GM12875 (cell line): Measurements from ENCODE around the gene DNAAF5.

ENCODE experiments used
- H3K4me3 ChIP-seq: one replicate; pipeline ENCODE4 v1.5.1; 2011; ENCODE audit warnings: low read depth, low read length, control low read depth
- TF ChIP-seq, protein P1 (sequence below): IDR thresholded peaks from 2 replicates; pipeline ENCODE4 v1.5.1; 2011; ENCODE audit warnings: low read depth, mild to moderate bottlenecking, control low read depth, inconsistent platforms, low read length, moderate library complexity, borderline replicate concordance; ENCODE audit not compliant: insufficient read depth

The DNAAF5 gene

GRCh38 chr7:696812-697551 lies 29.5 kb upstream of the DNAAF5 start:
- TF ChIP-seq, protein P1, sequence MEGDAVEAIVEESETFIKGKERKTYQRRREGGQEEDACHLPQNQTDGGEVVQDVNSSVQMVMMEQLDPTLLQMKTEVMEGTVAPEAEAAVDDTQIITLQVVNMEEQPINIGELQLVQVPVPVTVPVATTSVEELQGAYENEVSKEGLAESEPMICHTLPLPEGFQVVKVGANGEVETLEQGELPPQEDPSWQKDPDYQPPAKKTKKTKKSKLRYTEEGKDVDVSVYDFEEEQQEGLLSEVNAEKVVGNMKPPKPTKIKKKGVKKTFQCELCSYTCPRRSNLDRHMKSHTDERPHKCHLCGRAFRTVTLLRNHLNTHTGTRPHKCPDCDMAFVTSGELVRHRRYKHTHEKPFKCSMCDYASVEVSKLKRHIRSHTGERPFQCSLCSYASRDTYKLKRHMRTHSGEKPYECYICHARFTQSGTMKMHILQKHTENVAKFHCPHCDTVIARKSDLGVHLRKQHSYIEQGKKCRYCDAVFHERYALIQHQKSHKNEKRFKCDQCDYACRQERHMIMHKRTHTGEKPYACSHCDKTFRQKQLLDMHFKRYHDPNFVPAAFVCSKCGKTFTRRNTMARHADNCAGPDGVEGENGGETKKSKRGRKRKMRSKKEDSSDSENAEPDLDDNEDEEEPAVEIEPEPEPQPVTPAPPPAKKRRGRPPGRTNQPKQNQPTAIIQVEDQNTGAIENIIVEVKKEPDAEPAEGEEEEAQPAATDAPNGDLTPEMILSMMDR: no peak
- no peak overlapping the region for H3K4me3 ChIP-seq

DNA sequence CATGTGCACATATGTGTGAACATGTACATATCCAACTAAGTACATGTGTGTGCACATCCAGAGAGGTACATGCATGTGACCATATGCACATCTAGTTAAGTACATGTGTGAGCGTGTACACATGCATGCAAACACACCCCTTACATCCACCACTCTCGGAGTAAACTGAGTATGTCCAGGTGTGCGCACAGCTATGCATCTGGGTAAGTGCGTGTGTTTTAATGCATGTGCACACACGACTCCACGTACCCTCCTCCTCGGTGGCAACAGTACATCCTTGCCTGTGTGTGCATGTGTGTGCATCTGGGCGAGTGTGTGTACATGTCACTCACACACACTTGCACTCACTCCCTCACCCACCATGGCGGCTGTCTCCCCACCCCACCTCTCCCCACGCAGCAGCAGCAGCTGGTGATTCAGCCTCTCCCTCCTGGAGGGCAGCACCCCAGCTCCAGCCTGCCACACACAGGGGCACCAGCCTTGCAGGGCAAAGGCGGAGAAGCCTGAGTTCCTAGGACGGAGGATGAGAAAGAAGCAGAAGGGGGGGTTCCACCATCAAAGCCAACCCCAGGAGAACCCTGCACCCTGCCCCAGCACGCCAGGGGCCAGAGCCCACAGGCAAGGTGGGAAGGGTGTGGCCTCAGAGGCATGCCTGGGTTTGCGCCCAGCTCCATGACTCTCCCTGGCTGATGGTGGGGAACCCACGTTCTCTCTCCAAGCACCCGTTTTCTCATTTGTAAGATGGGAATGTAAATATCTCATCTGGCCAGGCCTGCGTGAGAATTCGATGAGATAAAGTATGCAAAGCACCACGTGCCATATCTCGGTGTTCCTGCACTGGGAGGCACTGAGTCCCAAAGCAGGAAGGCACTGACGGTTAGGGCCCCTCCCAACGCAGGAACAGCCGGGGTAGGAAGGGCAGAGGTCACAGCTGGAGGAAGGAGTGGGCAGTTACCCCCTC lies 27.7 kb upstream of the DNAAF5 start:
- H3K4me3 ChIP-seq: no peak overlapping the region
- TF ChIP-seq, protein P1: no peak

GRCh38 chr7:699476-700170 lies 26.9 kb upstream of the DNAAF5 start:
- TF ChIP-seq, protein P1: no peak
- no peak overlapping the region for H3K4me3 ChIP-seq

DNA sequence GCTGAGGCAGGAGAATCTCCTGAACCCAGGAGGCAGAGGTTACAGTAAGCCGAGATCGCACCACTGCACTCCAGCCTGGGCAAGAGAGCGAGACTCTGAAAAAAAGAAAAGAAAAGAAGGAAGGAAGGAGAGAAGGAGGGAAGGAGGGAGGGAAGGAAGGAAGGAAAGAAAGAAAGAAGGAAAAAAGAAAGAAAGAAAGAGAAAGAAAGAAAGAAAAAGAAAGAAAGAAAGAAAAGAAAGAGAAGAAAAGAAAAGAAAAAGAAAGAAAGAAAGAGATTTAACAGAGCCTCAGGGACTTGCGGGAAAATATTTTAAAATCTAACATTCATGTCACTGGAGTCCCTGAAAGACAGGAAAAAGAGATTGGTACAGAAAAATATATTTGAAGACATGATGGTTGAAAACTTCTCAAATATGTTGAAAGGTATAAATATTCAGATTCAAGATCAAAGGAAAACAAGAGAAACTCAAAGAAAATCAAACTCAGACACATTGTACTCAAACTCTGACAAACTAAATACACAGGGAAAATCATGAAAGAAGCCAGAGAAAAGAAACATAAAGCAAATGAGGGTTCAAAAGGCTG lies 25.3 kb upstream of the DNAAF5 start:
- TF ChIP-seq, protein P1: no peak

DNA sequence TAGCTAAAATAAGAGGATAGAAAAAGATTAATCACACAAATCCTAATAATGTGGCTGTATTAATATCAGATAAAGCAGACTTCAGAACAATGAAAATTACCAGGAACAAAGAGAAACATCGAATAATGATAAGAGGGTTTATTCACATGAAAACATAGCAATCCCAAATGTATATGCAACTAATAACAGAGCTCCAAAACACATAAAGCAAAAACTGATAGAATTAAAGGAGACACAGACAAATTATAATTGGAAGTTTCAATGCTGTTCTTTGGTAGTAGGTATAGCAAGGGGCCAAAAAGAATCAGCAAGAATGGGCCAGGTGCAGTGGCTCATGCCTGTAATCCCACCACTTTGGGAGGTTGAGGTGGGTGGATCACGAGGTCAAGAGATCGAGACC lies 23.4 kb upstream of the DNAAF5 start:
- no peak overlapping the region for H3K4me3 ChIP-seq
- TF ChIP-seq, protein P1: no peak

More for the DNA sequence above, 25.3 kb upstream of the DNAAF5 start:
- no peak overlapping the region for H3K4me3 ChIP-seq

DNA sequence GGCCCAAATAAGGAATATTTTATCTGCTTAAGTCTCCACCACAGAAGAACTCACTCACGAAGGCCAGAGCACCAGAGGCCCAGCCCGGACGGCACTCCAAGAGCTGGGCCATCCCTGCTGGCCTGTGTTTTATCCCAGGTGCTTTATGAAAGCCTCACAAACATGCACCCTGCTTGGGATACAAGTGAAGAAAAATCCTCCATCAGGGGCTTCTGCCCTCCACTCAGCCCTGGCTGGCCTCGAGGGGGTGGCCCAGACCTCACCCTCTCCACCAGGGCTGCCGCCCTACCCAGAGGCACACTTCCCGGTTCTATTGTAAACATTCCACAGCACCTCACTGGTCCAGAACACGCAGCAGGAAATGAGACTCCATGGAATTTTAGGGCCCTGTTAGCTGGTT lies 19.8 kb upstream of the DNAAF5 start:
- H3K4me3 ChIP-seq: no peak overlapping the region
- TF ChIP-seq, protein P1: no peak
